GM12801 (cell line): ENCODE data around the gene ACTN4.

ENCODE experiments used
- CTCF ChIP-seq: IDR thresholded peaks from one replicate; pipeline ENCODE4 v1.5.1; 2011; ENCODE audit warnings: control low read depth; ENCODE audit not compliant: insufficient read length; ENCODE audit errors: extremely low read depth

ACTN4 gene

GRCh38 chr19:38684862-38685665 lies 37.6 kb downstream of the ACTN4 start:
- no peak for TF ChIP-seq CTCF

- no peak for TF ChIP-seq CTCF
These were observed 38.4 kb downstream of the ACTN4 start for GRCh38 chr19:38685666-38686529.

DNA sequence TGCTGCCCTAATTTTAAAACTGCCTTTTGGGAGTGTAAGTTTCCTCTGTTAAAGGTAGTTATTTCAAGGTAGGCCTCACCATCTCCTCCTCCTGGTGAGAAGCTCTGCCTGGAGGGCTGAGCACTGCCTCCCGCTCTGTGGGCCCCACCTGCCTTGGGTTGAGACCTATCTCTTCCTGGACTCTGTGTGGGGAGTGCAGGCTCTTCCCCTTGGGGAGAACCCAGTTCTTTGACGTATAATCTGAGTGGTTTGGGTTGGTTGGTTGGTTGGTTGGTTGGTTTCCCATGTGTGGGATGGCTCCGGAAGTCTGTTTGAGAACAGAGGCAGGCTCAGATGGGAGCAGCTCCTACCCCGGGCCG lies 39.1 kb downstream of the ACTN4 start:
- TF ChIP-seq CTCF, result no peak

GRCh38 chr19:38687837-38688378 lies 40.5 kb downstream of the ACTN4 start:
- no peak for TF ChIP-seq CTCF

- TF ChIP-seq CTCF, result no peak
These were observed 42.7 kb downstream of the ACTN4 start for GRCh38 chr19:38690146-38690545.

- TF ChIP-seq CTCF, result no peak
These were observed 43.4 kb downstream of the ACTN4 start for GRCh38 chr19:38690832-38691231.

- TF ChIP-seq CTCF, result no peak
These were observed 44.5 kb downstream of the ACTN4 start for GRCh38 chr19:38691938-38692457.
